HepG2 (cell line): ENCODE measurements around the gene GPLD1. TPM values are rescaled to one million over a fixed set of nuclear protein-coding genes. Genes with fewer than 3 reads are reported as not detected.

Source experiments
- ARNT2 ChIP-seq: sonication (generic); formaldehyde crosslinking; IDR thresholded peaks from 2 replicates; pipeline ENCODE4 v1.8.0; 2022; ENCODE audit warnings: mild to moderate bottlenecking, low read depth, missing genetic modification reagents, moderate library complexity
- ATF6 ChIP-seq: sonication (generic); formaldehyde crosslinking; conservative IDR thresholded peaks from 2 replicates; pipeline ENCODE4 v1.4.0; 2020; ENCODE audit warnings: missing genetic modification reagents
- DBP ChIP-seq: sonication (generic); formaldehyde crosslinking; IDR thresholded peaks from 2 replicates; pipeline ENCODE4 v1.4.0; 2020; ENCODE audit warnings: missing genetic modification reagents; ENCODE audit errors: not compliant biosample characterization
- DPF2 ChIP-seq: sonication (generic); formaldehyde crosslinking; IDR thresholded peaks from 2 replicates; pipeline ENCODE4 v1.4.0; 2020; ENCODE audit warnings: mild to moderate bottlenecking, low read depth, missing genetic modification reagents, borderline replicate concordance
- KDM6A ChIP-seq: IDR thresholded peaks from 2 replicates; pipeline ENCODE4 v1.6.1; 2016; ENCODE audit warnings: low read depth
- NONO ChIP-seq, 2 experiments: fragments of 450-650 bp in 1 of 2; sonication (generic) in 1 of 2; formaldehyde crosslinking in 1 of 2; IDR thresholded peaks in 1 of 2; conservative IDR thresholded peaks in 1 of 2; 2 replicates each; pipeline versions ENCODE4 v1.6.1 to v1.8.0; 2017 to 2022; ENCODE audit warnings: mild to moderate bottlenecking in 1 of 2, missing genetic modification reagents in 1 of 2, moderate library complexity in 1 of 2
- ONECUT2 ChIP-seq: sonication (generic); formaldehyde crosslinking; IDR thresholded peaks from 2 replicates; pipeline ENCODE4 v1.4.0; 2020; ENCODE audit warnings: missing genetic modification reagents
- PATZ1 ChIP-seq: sonication (generic); formaldehyde crosslinking; IDR thresholded peaks from 2 replicates; pipeline ENCODE4 v1.4.0; 2020; ENCODE audit warnings: missing genetic modification reagents
- RAD21 ChIP-seq: fragments of 450-650 bp; formaldehyde crosslinking; IDR thresholded peaks from 2 replicates; pipeline ENCODE4 v1.5.0; 2020; ENCODE audit warnings: mild to moderate bottlenecking
- RFXANK ChIP-seq: IDR thresholded peaks from 2 replicates; pipeline ENCODE4 v1.6.1; 2016
- ZNF503 ChIP-seq: sonication (generic); formaldehyde crosslinking; IDR thresholded peaks from 2 replicates; pipeline ENCODE4 v1.4.0; 2020; ENCODE audit warnings: missing genetic modification reagents
- ZNF550 ChIP-seq: sonication (generic); formaldehyde crosslinking; IDR thresholded peaks from 2 replicates; pipeline ENCODE4 v1.4.0; 2020; ENCODE audit warnings: mild to moderate bottlenecking, missing genetic modification reagents, borderline replicate concordance
- polyA plus RNA-seq, 8 experiments: library from polyadenylated mRNA; depleted of rRNA in 3 of 8; stranded (reverse) in 7 of 8; unstranded in 1 of 8; fragments of >200 nt; fragmentation: Illumina TruSeq in 4 of 8; extraction: Trizol in 4 of 8; gene quantifications; 2 replicates each; pipeline versions ENCODE4 v1.2.1 to v1.2.3, GENCODE V29; 2011 to 2016; ENCODE audit warnings: low read depth in 4 of 8, missing spikeins in 1 of 8, mixed read lengths in 1 of 8; ENCODE audit not compliant: insufficient read depth in 1 of 8
- total RNA-seq, 5 experiments: library from RNA; depleted of rRNA; stranded (reverse); fragments of >200 nt; fragmentation: Illumina TruSeq; extraction: Trizol; gene quantifications; 2 replicates each; pipeline ENCODE4 v1.2.3, GENCODE V29; 2016; ENCODE audit warnings: low read depth in 1 of 5
- TF ChIP-seq, protein P1 (sequence below): sonication (generic); formaldehyde crosslinking; IDR thresholded peaks from 2 replicates; pipeline ENCODE4 v1.4.0; 2020; ENCODE audit warnings: missing genetic modification reagents
- TF ChIP-seq, protein P2 (sequence below): IDR thresholded peaks from 2 replicates; pipeline ENCODE4 v1.6.1; 2016; ENCODE audit warnings: low read depth, control low read depth

GPLD1 gene
- total and polyA plus RNA-seq, 2 of the 13 experiments (the other 11 are each of a cell fraction or from before 2014, with no cell fraction given): 6.2 to 7.6 TPM

GRCh38 chr6:24385536-24386269 is 103.7 kb downstream of the GPLD1 start (continued):
- TF ChIP-seq PATZ1 (CRISPR knock-in tag) (peak; percentile 72), RFXANK (CRISPR knock-in tag) (0 out of 2 replicates have a peak, but pooled peaks have one; percentile 45), KDM6A (CRISPR knock-in tag) (peak; percentile 91), RAD21 (peak; percentile 63), ONECUT2 (CRISPR knock-in tag) (peak; percentile 90), DBP (CRISPR knock-in tag) (no peak), ARNT2 (peak; percentile 48; the same call in 1 of the 2 replicates), ATF6 (CRISPR knock-in tag) (0 out of 2 replicates have a peak, but pooled peaks have one; percentile 86), NONO (IDR thresholded peaks at IDR 0.05) (no peak), NONO (CRISPR knock-in tag; conservative IDR thresholded peaks at IDR 0.05) (peak; percentile 33; the same call in 1 of the 2 replicates), ZNF550 (0 out of 2 replicates have a peak, but pooled peaks have one; percentile 59), DPF2 (CRISPR knock-in tag) (peak; percentile 97), ZNF503 (CRISPR knock-in tag) (peak; percentile 91)
- TF ChIP-seq, protein P1, sequence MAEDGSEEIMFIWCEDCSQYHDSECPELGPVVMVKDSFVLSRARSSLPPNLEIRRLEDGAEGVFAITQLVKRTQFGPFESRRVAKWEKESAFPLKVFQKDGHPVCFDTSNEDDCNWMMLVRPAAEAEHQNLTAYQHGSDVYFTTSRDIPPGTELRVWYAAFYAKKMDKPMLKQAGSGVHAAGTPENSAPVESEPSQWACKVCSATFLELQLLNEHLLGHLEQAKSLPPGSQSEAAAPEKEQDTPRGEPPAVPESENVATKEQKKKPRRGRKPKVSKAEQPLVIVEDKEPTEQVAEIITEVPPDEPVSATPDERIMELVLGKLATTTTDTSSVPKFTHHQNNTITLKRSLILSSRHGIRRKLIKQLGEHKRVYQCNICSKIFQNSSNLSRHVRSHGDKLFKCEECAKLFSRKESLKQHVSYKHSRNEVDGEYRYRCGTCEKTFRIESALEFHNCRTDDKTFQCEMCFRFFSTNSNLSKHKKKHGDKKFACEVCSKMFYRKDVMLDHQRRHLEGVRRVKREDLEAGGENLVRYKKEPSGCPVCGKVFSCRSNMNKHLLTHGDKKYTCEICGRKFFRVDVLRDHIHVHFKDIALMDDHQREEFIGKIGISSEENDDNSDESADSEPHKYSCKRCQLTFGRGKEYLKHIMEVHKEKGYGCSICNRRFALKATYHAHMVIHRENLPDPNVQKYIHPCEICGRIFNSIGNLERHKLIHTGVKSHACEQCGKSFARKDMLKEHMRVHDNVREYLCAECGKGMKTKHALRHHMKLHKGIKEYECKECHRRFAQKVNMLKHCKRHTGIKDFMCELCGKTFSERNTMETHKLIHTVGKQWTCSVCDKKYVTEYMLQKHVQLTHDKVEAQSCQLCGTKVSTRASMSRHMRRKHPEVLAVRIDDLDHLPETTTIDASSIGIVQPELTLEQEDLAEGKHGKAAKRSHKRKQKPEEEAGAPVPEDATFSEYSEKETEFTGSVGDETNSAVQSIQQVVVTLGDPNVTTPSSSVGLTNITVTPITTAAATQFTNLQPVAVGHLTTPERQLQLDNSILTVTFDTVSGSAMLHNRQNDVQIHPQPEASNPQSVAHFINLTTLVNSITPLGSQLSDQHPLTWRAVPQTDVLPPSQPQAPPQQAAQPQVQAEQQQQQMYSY (CRISPR knock-in tag): no peak
- TF ChIP-seq, protein P2, sequence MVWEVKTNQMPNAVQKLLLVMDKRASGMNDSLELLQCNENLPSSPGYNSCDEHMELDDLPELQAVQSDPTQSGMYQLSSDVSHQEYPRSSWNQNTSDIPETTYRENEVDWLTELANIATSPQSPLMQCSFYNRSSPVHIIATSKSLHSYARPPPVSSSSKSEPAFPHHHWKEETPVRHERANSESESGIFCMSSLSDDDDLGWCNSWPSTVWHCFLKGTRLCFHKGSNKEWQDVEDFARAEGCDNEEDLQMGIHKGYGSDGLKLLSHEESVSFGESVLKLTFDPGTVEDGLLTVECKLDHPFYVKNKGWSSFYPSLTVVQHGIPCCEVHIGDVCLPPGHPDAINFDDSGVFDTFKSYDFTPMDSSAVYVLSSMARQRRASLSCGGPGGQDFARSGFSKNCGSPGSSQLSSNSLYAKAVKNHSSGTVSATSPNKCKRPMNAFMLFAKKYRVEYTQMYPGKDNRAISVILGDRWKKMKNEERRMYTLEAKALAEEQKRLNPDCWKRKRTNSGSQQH (CRISPR knock-in tag): peak; percentile 93
